HG03025 (cell line): ENCODE results near the gene C9orf57.
A peak's percentile ranks its signal among the peaks of the same experiment; 100 is the strongest.
"Not testable (repeated sequence)": the region's sequence is repeated elsewhere in the genome, so short reads cannot be mapped to it uniquely, and the experiment has no call there.

Experiments
- ATAC-seq: cut with Tn5 transposase; IDR thresholded peaks from one replicate; pipeline ENCODE4 v1.9.1; 2021; ENCODE audit warnings: mild to moderate bottlenecking, moderate library complexity; ENCODE audit not compliant: unreplicated experiment, low FRiP score

Gene C9orf57

GRCh38 chr9:72060513-72060912 lies at the start of gene C9orf57:
Gene C9orf57 (minus strand): TSS chr9:72060613. CDS start chr9:72059331, 1,282 bp downstream.
- ATAC-seq: no peak

GRCh38 chr9:72102520-72102919 lies 42.1 kb upstream of the C9orf57 start:
- ATAC-seq: no peak

DNA sequence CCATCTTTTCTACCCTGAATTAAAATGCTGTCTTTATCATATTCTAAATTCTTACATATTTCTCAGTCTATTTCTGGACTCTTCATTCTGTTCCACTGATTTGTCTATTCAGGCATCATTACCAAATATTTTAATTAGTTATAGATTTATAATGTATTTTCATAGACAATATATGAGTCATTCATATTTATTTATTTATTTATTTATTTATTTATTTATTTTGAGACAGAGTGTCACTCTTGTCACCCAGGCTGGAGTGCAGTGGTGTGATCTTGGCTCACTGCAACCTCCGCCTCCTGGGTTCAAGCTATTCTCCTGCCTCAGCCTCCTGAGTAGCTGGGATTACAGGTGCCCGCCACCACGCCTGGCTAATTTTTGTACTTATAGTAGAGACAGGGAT lies 35.1 kb upstream of the C9orf57 start:
- not testable (repeated sequence) for ATAC-seq

- no peak for ATAC-seq
Measured at GRCh38 chr9:72092820-72093219, 32.4 kb upstream of the C9orf57 start.

DNA sequence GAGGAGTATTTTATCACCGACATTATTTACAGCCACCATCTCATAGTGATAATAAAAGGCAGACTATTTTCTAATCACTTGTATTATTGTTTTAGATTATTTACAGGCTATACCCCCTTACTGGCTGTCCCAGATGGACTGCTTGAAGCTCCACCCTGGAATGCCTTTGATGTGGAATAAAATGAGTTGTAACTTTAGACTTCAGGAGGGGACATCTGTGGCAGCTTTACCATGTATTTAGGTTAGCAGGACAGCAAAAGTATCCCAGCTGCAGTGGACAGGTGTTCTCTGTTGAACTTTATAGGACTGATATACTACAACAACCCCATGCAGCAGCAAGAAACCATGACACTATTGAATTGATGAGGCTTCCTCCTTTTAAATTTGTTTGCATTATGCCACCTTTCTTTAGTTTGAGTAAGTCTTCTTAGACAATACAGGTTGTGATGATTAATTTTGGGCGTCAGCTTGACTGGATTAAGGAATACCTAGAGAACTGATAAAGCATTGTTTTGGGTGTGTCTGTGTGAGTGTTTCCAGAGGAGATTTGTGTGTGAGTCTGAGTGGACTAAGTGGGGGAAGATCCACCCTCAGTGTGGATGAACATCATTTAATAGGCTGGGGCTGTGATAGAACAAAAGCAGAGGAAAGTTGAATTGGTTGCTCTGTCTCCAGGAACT lies 29.2 kb upstream of the C9orf57 start:
- no peak for ATAC-seq

DNA sequence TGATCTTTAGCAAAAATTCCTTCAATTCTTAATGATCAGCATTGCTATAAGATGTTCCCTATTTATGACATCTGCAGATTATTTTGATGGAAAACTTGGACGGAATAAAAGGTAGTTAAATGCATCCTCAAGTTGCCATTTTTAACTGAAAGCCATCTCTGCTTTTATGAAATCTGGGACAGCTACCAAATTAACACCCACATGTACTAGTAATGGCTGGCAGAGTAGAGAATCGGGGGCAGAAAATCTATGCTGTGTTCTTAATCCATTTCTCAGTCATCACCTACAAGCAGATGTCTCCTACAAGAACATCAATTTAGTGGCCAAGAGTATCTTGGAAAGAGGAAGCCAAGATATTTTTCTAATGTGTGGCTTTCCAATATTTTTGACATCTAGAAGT lies 22.1 kb upstream of the C9orf57 start:
- ATAC-seq: no peak

DNA sequence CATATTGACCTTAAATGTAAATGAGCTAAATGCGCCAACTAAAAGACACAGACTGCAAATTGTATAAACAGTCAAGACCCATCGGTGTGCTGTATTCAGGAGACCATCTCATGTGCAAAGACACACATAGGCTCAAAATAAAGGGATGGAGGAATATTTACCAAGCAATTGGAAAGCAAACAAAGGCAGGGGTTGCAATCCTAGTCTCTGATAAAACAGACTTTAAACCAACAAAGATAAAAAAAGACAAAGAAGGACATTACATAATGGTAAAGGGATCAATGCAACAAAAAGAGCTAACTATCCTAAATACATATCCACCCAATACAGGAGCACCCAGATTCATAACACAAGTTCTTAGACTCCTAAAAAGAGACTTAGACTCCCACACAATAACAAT lies 14.3 kb upstream of the C9orf57 start:
- not testable (repeated sequence) for ATAC-seq

DNA sequence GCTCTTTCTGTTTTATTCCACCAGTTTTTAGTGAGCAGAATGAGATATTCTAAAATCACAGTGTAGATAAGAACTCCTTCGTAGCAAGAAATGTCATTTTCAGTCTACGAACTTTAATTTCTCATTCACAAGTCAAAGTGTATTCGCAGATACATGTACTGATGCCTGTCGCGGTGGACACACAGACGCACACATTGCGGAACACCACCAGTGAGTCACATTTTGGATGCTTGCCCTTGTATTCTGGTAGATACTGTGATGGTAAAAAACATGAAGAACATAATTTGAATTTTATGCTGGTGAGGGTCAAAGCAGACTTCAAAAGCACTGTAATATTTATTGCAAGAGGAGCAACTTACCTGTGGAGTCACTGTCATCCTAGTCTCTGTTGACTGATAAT lies 4.7 kb upstream of the C9orf57 start:
- ATAC-seq: no peak

DNA sequence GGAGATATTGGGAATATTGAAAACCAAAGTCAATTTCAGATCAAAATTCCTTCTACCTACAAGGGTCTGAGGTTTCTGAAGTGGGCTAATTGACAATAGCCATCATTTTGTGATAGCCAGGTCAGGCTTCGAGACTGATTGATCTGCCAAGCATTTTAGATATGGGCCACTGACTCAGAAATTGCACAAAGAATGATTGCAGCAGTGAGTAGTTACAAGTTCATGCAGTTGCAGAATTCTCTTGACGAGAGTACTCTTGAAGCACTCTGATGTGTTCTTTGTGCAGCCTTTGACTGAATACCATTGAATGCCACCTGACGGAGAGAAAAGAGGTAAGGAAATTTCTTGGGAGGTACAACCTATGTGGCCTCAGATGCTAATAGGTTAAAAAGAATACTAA lies 8.3 kb downstream of the C9orf57 start:
- ATAC-seq: no peak

GRCh38 chr9:72048850-72049249 lies 11.6 kb downstream of the C9orf57 start:
- no peak for ATAC-seq

DNA sequence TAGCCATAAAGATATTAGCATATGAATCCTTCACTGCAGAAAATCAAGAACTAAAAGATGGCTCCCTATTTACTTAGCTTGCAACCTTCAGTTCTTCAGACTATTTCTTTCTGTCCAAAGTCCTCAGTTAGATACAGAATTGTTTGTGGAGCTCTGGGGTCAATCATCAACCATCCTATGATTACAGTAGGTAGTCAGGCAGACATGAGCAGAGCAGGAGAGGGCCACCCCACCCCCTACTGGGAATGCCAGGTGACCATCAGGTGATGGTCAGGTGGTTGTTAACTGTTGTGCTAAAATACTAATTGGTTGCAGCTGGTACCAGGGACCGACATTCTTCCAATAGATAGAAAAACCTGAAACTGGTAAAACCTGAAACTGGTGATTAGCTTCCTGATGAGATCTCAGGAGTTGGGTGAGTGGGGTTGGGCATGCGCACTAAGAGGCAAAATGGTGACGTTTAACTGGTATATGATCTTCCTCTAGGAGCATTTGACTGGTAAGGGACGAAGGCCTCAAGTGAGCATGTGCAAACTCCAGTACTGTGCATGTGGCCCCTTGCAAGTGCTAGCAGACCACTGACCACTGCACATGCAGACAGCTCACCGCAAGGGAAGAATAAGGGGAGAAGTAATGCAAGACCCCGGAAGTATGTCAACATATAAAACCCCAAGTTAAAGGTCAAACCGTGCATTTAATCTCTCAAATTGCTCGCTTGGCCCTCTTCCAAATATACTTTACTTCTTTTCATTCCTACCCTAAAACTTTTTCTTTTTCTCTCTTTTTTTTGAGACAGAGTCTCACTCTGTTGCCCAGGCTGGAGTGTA lies 13.6 kb downstream of the C9orf57 start:
- no peak for ATAC-seq

GRCh38 chr9:72044095-72044494 lies 16.3 kb downstream of the C9orf57 start:
- ATAC-seq: no peak

DNA sequence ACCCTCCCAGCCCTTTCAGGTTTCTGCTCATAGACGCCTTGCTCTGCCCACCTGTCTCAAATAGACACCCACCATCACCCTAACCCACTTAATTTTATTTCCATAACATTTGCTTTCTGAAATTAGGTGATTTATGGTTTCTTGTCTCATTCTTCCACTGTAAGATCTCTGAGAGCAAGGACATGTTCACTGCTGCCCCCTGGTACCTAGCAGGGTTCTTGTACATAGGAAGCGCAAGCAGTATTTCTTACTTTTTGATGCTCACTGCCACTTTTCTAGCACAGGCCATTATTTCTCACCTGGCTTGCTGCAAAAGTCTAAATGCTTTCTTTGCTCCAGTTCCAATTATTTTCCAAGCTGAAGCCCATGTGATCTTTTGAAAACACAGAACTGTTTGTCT lies 16.8 kb downstream of the C9orf57 start:
- ATAC-seq: no peak

GRCh38 chr9:72042928-72043327 lies 17.5 kb downstream of the C9orf57 start:
- ATAC-seq: no peak

DNA sequence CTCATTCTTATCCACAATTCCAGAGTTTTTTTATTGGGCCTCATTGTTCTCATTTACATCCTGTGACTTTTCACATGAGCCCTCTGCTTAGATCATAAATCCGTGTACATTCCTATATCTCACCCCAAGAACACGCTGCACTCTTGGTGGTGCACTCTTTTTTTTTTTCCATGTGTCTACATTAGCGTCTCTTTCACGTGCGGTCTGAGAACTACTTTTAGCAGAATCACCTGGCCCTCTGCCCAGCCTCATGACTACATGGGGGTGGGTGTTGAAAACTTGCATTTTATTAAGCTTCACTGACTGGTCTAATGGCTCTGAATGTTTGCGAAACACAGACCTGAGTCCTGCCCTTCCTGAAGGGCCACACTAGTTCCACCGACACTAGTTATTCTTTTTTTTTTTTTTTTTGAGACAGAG lies 18.6 kb downstream of the C9orf57 start:
- ATAC-seq: no peak

GRCh38 chr9:72041369-72041768 lies 19.0 kb downstream of the C9orf57 start:
- ATAC-seq: no peak

DNA sequence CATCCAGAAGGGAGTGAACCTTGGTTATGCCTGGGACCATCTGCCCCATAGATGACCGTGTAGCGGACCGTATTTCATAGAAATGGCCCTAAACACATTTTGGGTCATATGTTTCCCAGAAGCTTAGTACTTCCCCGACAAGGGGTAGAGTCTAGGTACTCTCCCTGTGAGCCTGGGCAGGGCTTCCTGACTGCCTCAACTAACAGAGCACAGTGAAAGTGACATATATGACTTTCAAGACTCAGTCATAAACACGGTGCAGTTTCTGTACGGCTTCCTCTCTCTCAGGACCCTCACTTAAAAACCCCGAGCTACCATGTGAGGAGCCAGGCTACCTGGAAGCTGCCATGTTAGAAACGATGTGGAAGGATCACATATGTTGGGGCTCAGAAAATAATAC lies 20.9 kb downstream of the C9orf57 start:
- peak; percentile 52 for ATAC-seq

- ATAC-seq: peak; percentile 82
Measured at GRCh38 chr9:72038890-72039410, 21.5 kb downstream of the C9orf57 start.

GRCh38 chr9:72038408-72038807 lies 22.0 kb downstream of the C9orf57 start:
- ATAC-seq: no peak

GRCh38 chr9:72037571-72037970 lies 22.8 kb downstream of the C9orf57 start:
- ATAC-seq: no peak

DNA sequence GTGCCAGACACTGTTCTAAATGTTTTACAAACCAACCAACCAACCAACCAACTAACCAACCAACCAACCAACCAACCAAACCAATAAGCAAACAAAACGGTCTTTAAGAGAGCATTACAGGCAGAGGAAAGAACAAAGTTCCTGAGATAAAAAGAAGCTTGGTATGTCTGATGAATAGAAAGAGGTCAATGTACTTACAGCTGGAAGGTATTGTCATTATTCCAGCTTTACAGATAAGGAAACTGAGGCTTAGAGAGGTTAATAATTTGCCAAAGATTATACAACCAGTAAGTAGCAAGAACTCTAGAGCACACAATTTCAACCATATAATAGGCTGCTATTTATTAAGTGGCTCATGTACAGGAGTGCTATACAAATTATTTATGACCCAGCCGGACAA lies 29.6 kb downstream of the C9orf57 start:
- no peak for ATAC-seq

GRCh38 chr9:72029986-72030385 lies 30.4 kb downstream of the C9orf57 start:
- ATAC-seq: no peak
